Peyer's patch (tissue), 4 donors: Measurements from ENCODE around the gene SLC26A11.

Experiments used
- POLR2A ChIP-seq, 2 donors: fragments of 450-650 bp; IDR thresholded peaks; one replicate each; pipeline ENCODE4 v1.5.1; 2017; ENCODE audit warnings: antibody characterized with exemption in 2 of 2, mild to moderate bottlenecking in 2 of 2, moderate library complexity in 2 of 2
- TF ChIP-seq, protein P1 (sequence below), 6 experiments: fragments of 450-650 bp in 4 of 6; fragments of 200-600 bp in 2 of 6; sonication (generic) in 1 of 6; IDR thresholded peaks; one replicate each; pipeline ENCODE4 v1.5.1; 2017 to 2019; ENCODE audit warnings: antibody characterized with exemption in 6 of 6, mild to moderate bottlenecking in 3 of 6, moderate library complexity in 1 of 6

DNA sequence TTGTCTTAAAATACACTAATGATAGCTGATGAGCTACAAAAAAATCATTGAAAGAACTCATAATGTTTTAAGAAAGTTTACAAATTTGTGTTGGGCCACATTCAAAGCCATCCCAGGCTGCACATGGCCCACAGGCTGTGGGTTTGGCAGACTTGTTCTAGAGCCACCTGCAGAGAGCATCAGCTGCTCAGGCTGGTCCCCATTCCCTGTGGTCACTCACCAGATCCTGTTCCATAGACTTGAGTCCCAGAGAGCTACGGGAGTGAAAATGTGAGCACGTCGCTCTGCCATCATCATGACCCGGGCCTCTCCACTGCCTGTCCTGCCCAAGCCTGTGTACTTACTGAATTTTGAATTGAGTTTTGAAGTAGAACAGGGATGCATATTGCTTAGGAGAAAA, 6.9 kb downstream of the SLC26A11 start:
- TF ChIP-seq, protein P1, sequence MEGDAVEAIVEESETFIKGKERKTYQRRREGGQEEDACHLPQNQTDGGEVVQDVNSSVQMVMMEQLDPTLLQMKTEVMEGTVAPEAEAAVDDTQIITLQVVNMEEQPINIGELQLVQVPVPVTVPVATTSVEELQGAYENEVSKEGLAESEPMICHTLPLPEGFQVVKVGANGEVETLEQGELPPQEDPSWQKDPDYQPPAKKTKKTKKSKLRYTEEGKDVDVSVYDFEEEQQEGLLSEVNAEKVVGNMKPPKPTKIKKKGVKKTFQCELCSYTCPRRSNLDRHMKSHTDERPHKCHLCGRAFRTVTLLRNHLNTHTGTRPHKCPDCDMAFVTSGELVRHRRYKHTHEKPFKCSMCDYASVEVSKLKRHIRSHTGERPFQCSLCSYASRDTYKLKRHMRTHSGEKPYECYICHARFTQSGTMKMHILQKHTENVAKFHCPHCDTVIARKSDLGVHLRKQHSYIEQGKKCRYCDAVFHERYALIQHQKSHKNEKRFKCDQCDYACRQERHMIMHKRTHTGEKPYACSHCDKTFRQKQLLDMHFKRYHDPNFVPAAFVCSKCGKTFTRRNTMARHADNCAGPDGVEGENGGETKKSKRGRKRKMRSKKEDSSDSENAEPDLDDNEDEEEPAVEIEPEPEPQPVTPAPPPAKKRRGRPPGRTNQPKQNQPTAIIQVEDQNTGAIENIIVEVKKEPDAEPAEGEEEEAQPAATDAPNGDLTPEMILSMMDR (IDR thresholded peaks at IDR 0.05) = no peak
- TF ChIP-seq POLR2A (IDR thresholded peaks at IDR 0.05) = no peak
